H9 (cell line): ENCODE data around the gene TTC39B. TPM values are rescaled to one million over a fixed set of nuclear protein-coding genes. Genes with fewer than 3 reads are reported as not detected.
A peak's percentile ranks its signal among the peaks of the same experiment; 100 is the strongest.

Experiments
- DNase-seq: peaks from one replicate; pipeline ENCODE4 v3.0.0-alpha.2; 2017
- H2AFZ ChIP-seq: one replicate; pipeline ENCODE4 v1.6.1; 2013; ENCODE audit warnings: mild to moderate bottlenecking, low read length, control low read depth, moderate library complexity
- H2AK5ac ChIP-seq: 2 replicates; pipeline ENCODE4 v1.6.1; 2013; ENCODE audit warnings: low read length, control low read depth, mixed read lengths; ENCODE audit not compliant: insufficient read length
- H2BK120ac ChIP-seq: one replicate; pipeline ENCODE4 v1.6.1; 2013; ENCODE audit warnings: low read depth, mild to moderate bottlenecking, low read length, control low read depth, inconsistent platforms; ENCODE audit not compliant: poor library complexity, severe bottlenecking
- H2BK12ac ChIP-seq: 2 replicates; pipeline ENCODE4 v1.6.1; 2013; ENCODE audit warnings: low read length, control low read depth, mixed read lengths, low read depth; ENCODE audit not compliant: insufficient read length
- H2BK15ac ChIP-seq: 2 replicates; pipeline ENCODE4 v1.6.1; 2013; ENCODE audit warnings: low read depth, low read length, control low read depth
- H2BK20ac ChIP-seq: one replicate; pipeline ENCODE4 v1.6.1; 2013; ENCODE audit warnings: low read depth, mild to moderate bottlenecking, low read length, control low read depth, inconsistent platforms; ENCODE audit not compliant: poor library complexity, severe bottlenecking
- H2BK5ac ChIP-seq: 2 replicates; pipeline ENCODE4 v1.6.1; 2013; ENCODE audit warnings: low read length, control low read depth, mixed read lengths; ENCODE audit not compliant: insufficient read length
- H3K14ac ChIP-seq: 2 replicates; pipeline ENCODE4 v1.6.1; 2013; ENCODE audit warnings: low read length, control low read depth; ENCODE audit not compliant: insufficient read depth
- H3K18ac ChIP-seq: 2 replicates; pipeline ENCODE4 v1.6.1; 2013; ENCODE audit warnings: low read depth, mild to moderate bottlenecking, mixed read lengths, low read length, control low read depth; ENCODE audit not compliant: insufficient read length
- H3K23ac ChIP-seq: 2 replicates; pipeline ENCODE4 v1.6.1; 2013; ENCODE audit warnings: low read length, control low read depth, mixed read lengths, low read depth; ENCODE audit not compliant: insufficient read length
- H3K23me2 ChIP-seq: 2 replicates; pipeline ENCODE4 v1.6.1; 2013; ENCODE audit warnings: low read depth, mild to moderate bottlenecking, mixed read lengths, low read length, control low read depth; ENCODE audit not compliant: insufficient read length, poor library complexity, severe bottlenecking
- H3K27ac ChIP-seq: 2 replicates; pipeline ENCODE4 v1.5.1; 2013; ENCODE audit warnings: low read length, control low read depth, mixed read lengths, low read depth; ENCODE audit not compliant: insufficient read length
- H3K27me3 ChIP-seq: 2 replicates; pipeline ENCODE4 v1.6.1; 2013; ENCODE audit warnings: low read length, control low read depth, inconsistent platforms; ENCODE audit not compliant: insufficient read depth
- H3K4ac ChIP-seq: 2 replicates; pipeline ENCODE4 v1.6.1; 2013; ENCODE audit warnings: low read depth, mild to moderate bottlenecking, control low read depth, inconsistent platforms, low read length, moderate library complexity
- H3K4me1 ChIP-seq: 2 replicates; pipeline ENCODE4 v1.6.1; 2013; ENCODE audit warnings: low read length, control low read depth, inconsistent platforms; ENCODE audit not compliant: insufficient read depth
- H3K4me2 ChIP-seq: 2 replicates; pipeline ENCODE4 v1.6.1; 2013; ENCODE audit warnings: low read length, control low read depth, mixed read lengths; ENCODE audit not compliant: insufficient read length, insufficient read depth
- H3K56ac ChIP-seq: 2 replicates; pipeline ENCODE4 v1.6.1; 2013; ENCODE audit warnings: low read depth, mild to moderate bottlenecking, mixed read lengths, low read length, control low read depth; ENCODE audit not compliant: insufficient read length
- H3K79me1 ChIP-seq: 2 replicates; pipeline ENCODE4 v1.6.1; 2013; ENCODE audit warnings: low read depth, mild to moderate bottlenecking, moderate library complexity, low read length, control low read depth, inconsistent platforms; ENCODE audit not compliant: insufficient read depth, poor library complexity, severe bottlenecking
- H3K79me2 ChIP-seq: 2 replicates; pipeline ENCODE4 v1.6.1; 2013; ENCODE audit warnings: low read length, control low read depth, inconsistent platforms; ENCODE audit not compliant: insufficient read depth
- H3K9ac ChIP-seq: 2 replicates; pipeline ENCODE4 v1.6.1; 2013; ENCODE audit warnings: low read length, control low read depth, mixed read lengths; ENCODE audit not compliant: insufficient read length; ENCODE audit errors: extremely low read depth
- H3K9me3 ChIP-seq: one replicate; pipeline ENCODE4 v1.6.1; 2013; ENCODE audit warnings: low read depth, low read length, inconsistent platforms; ENCODE audit not compliant: control insufficient read depth
- H3T11ph ChIP-seq: one replicate; pipeline ENCODE4 v1.6.1; 2013; ENCODE audit warnings: mild to moderate bottlenecking, low read length, control low read depth, inconsistent platforms
- H4K20me1 ChIP-seq: one replicate; pipeline ENCODE4 v1.6.1; 2013; ENCODE audit not compliant: control insufficient read depth, insufficient read length, insufficient read depth
- H4K5ac ChIP-seq: 2 replicates; pipeline ENCODE4 v1.6.1; 2013; ENCODE audit warnings: low read depth, mild to moderate bottlenecking, mixed read lengths, low read length, control low read depth; ENCODE audit not compliant: insufficient read length
- H4K8ac ChIP-seq: replicated peaks from 2 replicates; pipeline ENCODE4 v1.6.1; 2013; ENCODE audit warnings: low read length, control low read depth, mixed read lengths, low read depth; ENCODE audit not compliant: insufficient read length
- H4K91ac ChIP-seq: 2 replicates; pipeline ENCODE4 v1.6.1; 2013; ENCODE audit warnings: low read depth, mild to moderate bottlenecking, moderate library complexity, mixed read lengths, low read length, control low read depth; ENCODE audit not compliant: insufficient read length
- H3K27ac Mint-ChIP-seq, 3 experiments: 2 replicates in 2 of 3; 3 replicates in 1 of 3; pipeline ENCODE4 v1.8.0; 2020 to 2021; ENCODE audit warnings: mixed read lengths in 3 of 3, mild to moderate bottlenecking in 1 of 3, moderate library complexity in 1 of 3
- H3K27me3 Mint-ChIP-seq: 2 replicates; pipeline ENCODE4 v1.8.0; 2021; ENCODE audit warnings: low read depth, mild to moderate bottlenecking, moderate library complexity, mixed read lengths
- H3K36me3 Mint-ChIP-seq, 3 experiments: 2 replicates in 2 of 3; 3 replicates in 1 of 3; pipeline ENCODE4 v1.8.0; 2020 to 2021; ENCODE audit warnings: low read depth in 3 of 3, mixed read lengths in 3 of 3; ENCODE audit not compliant: insufficient read depth in 1 of 3
- H3K4me1 Mint-ChIP-seq, 2 experiments: 2 replicates each; pipeline ENCODE4 v1.8.0; 2020; ENCODE audit warnings: mixed read lengths in 2 of 2
- H3K4me3 Mint-ChIP-seq, 2 experiments: 2 replicates in 1 of 2; 3 replicates in 1 of 2; pipeline ENCODE4 v1.8.0; 2020 to 2021; ENCODE audit warnings: mild to moderate bottlenecking in 2 of 2, mixed read lengths in 2 of 2, moderate library complexity in 1 of 2
- H3K9me3 Mint-ChIP-seq, 2 experiments: 2 replicates in 1 of 2; 3 replicates in 1 of 2; pipeline ENCODE4 v1.8.0; 2020; ENCODE audit warnings: mild to moderate bottlenecking in 2 of 2, mixed read lengths in 2 of 2, moderate library complexity in 1 of 2
- WGBS: extraction: QIAGEN DNeasy Blood & Tissue Kit; methylation state at CpG from one replicate; pipeline ENCODE4 v1.1.7; 2013; ENCODE audit warnings: missing lambda C conversion rate, low lambda C conversion rate, mixed read lengths; ENCODE audit not compliant: insufficient read length; ENCODE audit errors: extremely low coverage; 5-methylcytosine and 5-hydroxymethylcytosine counted together
- total RNA-seq: library from RNA; stranded (reverse); gene quantifications from 2 replicates; pipeline ENCODE4 v1.2.1, GENCODE V29; 2021
- TF ChIP-seq, protein P1 (sequence below): fragments of 200-600 bp; sonication (generic); conservative IDR thresholded peaks from 3 replicates; pipeline ENCODE4 v1.8.0; 2021; ENCODE audit warnings: antibody characterized with exemption, mild to moderate bottlenecking

The TTC39B gene
- total RNA-seq, 1 experiment from 2014 or later = 8.2 TPM

DNA sequence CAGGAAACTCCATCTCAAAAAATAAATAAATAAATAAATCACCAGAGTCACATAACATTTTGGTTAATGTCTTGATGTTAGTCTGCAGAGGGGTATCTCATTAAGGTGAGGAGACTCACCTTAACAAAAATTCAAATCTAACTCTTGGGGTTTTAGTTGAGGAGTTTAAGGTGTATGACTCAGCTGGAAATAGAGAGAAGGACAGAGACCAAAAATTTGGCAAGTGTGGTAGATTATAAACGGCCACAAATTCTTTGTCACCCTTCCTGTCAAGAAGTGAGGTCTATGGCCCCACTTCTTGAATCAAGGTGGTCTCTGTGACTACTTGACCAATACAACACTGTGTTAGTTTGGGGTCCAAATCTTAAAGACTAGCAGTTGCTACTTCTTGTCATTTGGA is 60.8 kb downstream of the TTC39B start:
- Histone ChIP-seq H3K4me1 (peaks cover 10% of the 10 kb centered on the region; the same call in 1 of the 2 replicates), H3K23me2 (no peaks in the 10 kb centered on the region), H2BK5ac (no peak overlapping the region), H4K5ac (no peak overlapping the region), H3K79me2 (no peaks in the 10 kb centered on the region), H2AK5ac (no peak overlapping the region), H3K4ac (no peak overlapping the region), H3T11ph (no peak overlapping the region), H3K4me2 (no peak overlapping the region), H3K27me3 (no peaks in the 10 kb centered on the region), H2BK20ac (no peak overlapping the region), H3K9ac (no peak overlapping the region), H3K79me1 (no peaks in the 10 kb centered on the region), H4K20me1 (no peaks in the 10 kb centered on the region), H2BK15ac (no peak overlapping the region), H3K56ac (no peak overlapping the region), H2BK120ac (no peak overlapping the region), H3K18ac (no peak overlapping the region), H2AFZ (no peak overlapping the region), H4K91ac (no peak overlapping the region), H3K27ac (no peak overlapping the region), H3K23ac (no peak overlapping the region), H2BK12ac (no peak overlapping the region), H4K8ac (no peak overlapping the region), H3K14ac (no peak overlapping the region), H3K9me3 (no peaks in the 10 kb centered on the region)
- TF ChIP-seq, protein P1, sequence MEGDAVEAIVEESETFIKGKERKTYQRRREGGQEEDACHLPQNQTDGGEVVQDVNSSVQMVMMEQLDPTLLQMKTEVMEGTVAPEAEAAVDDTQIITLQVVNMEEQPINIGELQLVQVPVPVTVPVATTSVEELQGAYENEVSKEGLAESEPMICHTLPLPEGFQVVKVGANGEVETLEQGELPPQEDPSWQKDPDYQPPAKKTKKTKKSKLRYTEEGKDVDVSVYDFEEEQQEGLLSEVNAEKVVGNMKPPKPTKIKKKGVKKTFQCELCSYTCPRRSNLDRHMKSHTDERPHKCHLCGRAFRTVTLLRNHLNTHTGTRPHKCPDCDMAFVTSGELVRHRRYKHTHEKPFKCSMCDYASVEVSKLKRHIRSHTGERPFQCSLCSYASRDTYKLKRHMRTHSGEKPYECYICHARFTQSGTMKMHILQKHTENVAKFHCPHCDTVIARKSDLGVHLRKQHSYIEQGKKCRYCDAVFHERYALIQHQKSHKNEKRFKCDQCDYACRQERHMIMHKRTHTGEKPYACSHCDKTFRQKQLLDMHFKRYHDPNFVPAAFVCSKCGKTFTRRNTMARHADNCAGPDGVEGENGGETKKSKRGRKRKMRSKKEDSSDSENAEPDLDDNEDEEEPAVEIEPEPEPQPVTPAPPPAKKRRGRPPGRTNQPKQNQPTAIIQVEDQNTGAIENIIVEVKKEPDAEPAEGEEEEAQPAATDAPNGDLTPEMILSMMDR = no peak
- WGBS = no CpG with 5 or more reads among the region's 1 CpG
- Mint-ChIP-seq H3K9me3 (no peaks in the 10 kb centered on the region), H3K27ac (peak overlapping the region in 1 of 3 experiments; percentile 72; a peak in 1 of 7 replicates), H3K36me3 (no peaks in the 10 kb centered on the region; a peak in 1 of 7 replicates), H3K4me1 (peaks cover 47 to 50% of the 10 kb centered on the region in 2 experiments), H3K4me3 (no peak overlapping the region), H3K27me3 (no peaks in the 10 kb centered on the region)
- no peak for DNase-seq
